GM19025 (cell line): Measurements from ENCODE around the gene FGF9.

Experiments
- ATAC-seq: cut with Tn5 transposase; IDR thresholded peaks from one replicate; pipeline ENCODE4 v1.9.1; 2021; ENCODE audit warnings: mild to moderate bottlenecking, low read depth, moderate library complexity; ENCODE audit not compliant: unreplicated experiment

The FGF9 gene

DNA sequence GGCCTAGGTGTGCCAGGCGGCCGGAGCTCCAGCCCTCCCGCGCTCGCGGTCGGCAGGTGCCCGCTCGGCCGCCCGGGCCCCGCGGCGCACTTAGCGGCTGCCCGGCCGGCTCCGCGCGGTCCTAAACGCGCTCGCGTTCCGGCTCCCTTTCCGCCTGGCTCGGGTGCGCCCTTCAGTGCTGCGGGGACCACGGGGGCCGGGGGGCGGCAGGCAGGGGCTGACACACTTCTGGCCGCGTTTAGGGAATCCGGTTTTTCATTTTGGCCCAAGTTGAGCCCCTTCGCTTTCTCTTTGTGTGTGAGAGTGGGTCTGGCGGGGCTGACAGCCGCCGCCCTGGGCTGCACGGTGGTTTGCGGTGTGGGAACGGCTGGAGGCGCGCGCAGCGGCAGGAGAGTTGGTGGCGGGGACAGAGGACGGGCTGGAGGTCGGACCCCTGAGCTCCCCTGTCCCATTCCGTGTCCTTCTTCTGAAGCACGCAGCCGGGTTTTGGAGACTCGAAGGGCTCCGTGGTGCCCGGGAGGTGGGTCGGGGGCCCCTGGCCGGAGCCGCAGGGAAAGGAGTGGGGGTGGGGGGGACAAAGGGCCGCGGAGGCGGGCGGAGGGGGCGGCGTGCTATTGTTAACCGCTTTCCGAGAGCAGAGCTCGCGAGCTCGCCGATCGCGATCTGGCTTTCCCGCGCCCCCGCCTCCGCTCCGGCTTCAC lies 3.1 kb downstream of the FGF9 start:
- peak; percentile 36 for ATAC-seq

DNA sequence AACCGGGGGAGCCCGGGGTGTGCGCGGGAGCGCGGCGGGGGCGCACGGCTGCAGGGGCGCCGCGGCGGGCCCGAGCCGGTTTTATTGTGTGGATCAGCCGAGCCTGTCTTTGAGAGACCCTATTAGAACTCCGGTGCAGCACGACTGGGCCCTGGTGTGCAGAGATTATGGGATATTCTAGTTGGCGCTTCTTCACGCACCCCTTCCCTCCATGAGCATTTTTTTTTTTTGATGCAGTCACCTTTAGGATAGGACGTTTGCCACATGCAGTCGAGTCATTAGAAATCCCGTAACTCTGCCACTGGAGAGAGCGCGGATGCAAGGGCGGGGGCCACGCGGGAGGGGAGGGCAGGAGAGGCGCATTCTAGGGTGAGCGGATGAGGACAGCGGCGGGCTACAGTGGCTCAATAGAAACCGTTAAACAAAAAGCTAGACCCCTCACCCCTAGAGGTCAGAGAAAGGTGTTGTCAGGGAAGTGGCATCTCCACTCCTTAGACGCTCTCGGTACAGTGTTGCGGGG lies 3.7 kb downstream of the FGF9 start:
- ATAC-seq: no peak

DNA sequence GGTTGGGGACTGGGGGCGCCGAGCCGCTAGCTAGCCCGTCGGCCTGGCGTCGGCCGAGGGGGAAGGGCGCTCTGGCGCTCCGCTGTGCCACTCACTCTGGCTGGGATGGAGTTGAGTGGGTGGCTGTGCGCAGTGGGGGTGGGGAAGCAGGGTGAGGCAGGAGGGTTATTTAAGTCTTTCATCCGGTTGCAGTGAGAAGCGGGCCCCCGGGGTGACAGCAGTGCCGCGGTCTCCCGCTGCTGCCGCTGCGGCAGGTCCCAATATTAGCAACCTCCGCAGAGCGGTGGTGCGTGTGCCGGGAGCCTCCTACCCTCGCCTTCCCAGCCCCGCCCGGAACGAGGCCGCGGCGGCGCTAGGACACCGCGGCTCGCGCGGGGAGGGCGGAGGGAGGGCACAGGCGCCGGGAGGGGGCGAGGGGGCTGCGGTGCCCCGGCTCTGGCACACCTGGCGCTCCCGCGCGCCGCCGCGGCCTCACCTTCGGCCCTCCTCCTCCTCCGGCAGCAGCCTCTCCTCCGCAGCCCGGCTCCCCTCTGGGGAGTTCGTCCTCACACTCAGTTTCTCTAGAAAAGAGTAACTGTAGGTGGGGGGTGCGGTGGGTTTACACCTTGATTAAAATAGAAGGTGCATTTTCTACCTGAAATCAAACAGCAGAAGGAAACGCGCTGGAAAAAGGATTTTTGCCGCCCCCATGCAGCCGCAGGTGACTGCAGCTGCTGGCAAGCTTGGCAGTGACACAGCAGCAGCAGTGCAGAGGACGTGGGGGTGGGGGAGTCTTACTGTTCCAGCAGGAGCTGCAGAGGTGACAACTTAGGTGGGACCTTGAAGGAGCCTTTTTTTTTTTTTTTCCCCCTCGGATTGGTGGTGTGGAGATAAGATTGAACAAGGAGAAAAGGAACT lies 4.5 kb downstream of the FGF9 start:
- no peak for ATAC-seq

DNA sequence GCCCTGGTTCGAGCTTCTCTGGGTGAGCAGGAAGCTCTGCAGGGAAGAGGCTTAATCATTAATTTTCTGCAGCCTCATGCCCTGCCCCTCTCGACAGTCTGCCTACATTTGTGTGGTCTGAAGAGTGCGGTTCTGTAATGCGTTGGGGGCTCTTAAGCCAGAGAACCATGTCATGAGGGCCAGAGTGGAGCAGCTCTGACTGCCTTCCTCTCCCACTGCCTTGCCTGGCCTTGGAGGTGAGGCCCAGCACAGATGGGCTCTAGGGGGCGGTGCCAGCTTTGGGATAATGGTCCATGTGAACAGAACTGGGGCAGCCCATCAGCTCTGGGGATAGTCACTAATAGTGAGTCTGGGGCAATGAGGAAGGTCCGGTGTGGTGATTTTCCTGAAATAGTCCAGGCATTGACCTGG lies 5.7 kb downstream of the FGF9 start:
- ATAC-seq: no peak

DNA sequence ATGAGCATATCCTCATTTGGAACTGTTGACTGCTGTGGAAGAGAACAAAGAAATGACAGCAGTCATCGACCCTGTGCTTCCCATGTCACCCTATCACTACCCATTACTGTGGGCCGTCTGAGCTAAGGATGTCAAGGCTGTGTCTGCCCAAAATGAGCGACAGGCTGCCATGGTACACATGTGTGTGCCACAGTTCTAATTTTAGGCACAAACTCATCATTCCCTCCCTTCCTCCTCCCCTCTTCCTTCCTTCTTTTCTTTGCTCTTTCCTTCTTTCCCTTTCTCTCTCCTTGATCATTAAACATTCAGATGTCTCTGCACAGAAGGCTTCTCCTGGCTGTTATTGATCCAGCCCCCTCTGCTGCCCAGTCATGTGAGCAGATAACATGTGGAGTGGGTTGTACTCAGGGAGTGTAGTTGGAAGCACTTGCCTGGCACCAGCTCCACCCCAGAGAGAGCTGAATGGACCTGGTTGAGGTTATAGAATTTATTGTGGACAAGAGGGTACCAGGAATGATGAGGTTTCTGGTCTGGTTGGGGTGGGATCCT lies 6.3 kb downstream of the FGF9 start:
- ATAC-seq: no peak

DNA sequence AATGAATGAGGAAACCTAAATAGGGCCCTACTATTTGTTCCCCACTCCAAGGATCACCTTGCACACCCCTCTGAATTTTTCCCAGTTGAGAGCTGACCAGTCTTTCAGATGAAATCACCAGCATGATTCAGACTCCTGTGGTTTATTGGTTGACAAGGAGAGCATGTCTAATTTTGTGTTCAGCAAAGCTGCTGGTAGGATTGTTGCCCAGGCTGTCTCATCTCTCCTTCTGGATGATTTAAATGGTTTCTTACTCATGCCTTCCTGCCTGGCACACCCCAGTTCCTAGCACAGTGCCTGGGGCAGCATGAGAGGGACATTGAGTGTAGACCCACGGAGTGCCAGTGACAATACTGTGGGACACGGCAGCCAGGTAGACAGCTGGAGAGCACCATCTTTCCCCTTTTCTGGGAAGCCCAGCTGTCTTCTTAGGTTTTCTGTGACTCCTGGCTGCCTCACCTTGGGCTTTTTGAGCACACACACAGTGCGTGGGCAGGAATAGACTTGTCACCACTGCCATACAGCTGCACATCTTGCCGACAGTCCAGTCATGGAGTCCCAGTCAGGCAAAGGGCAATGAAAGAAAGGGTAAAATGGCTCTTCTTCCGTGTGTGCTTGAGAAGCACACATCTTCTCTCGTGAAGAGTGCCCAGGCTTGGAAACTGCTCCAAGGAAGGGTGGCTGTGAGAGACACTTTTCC lies 12.3 kb downstream of the FGF9 start:
- ATAC-seq: no peak

DNA sequence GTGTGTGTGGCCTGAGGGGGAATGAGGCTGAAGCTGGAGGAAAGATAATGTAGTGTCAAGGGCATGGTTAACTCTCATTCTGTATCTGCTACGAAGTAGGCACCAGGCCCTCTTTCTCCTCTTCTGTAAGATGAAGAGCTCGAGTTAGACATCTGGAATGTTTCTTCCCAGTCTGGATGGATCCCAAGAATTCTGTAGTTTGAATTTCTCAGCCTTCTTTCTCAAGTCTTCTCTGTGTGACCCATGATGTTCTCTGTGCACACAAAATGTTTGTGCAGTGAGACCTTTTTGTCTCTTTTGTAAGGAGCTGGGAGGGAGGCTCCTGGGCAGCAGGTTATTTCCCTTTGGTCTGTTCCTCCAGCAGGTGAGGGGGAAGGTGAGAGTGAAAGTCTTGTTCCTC lies 13.7 kb downstream of the FGF9 start:
- no peak for ATAC-seq

DNA sequence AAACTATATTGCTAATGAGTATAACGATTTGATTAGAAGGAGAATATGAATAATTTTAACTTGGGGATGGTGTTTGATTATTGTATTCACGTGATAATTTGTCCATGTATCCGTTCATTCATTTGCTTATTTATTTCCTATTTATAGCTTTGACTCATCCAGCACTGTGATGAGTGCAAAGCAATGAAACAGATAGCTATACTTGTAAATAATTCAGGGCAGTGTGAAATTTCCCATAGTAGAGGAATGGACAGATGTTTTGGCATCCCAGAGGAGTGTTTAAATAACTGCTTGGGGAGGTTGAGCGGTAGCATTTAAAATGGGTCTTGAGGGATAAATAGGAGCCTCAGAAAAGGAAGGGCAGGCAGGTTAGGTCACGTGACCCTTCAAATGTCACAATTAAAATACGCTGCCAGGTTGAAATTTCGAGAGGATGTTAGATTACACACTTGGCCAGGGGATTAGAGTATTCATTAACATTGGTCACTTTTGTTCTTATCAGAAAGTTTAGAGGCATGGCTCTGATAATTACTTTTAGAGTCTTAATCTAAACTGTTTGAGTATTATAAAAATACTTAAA lies 14.7 kb downstream of the FGF9 start:
- no peak for ATAC-seq

DNA sequence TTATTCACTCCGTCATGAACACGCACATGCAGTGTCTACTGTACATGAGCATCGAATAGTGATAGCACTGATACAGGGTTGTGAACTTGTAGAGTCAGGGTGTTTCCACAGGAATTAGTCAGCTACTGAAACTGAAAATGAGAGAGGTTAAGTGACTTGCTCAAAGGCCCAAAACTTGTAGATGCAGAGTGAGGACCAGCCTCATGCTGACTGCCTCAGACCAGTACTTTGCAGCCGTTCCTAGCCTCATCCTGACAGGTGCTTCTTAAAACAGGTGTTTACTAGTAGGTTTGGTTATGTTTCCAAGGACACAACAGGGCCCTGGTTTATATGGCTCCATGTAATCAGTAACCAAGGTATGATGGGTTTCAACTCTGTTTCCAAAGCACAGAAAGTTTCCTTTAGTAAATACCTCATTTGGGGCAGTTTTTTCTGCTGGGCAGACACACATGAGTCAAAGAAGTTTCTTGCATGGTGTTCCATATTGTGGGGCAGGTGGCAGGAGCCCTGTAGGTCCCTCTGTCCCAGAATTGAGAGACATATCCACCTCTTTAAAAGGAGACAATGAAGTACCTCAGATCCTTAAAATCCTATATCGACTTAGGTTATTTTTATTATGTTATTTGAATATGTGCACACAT lies 16.0 kb downstream of the FGF9 start:
- peak; percentile 97 for ATAC-seq

DNA sequence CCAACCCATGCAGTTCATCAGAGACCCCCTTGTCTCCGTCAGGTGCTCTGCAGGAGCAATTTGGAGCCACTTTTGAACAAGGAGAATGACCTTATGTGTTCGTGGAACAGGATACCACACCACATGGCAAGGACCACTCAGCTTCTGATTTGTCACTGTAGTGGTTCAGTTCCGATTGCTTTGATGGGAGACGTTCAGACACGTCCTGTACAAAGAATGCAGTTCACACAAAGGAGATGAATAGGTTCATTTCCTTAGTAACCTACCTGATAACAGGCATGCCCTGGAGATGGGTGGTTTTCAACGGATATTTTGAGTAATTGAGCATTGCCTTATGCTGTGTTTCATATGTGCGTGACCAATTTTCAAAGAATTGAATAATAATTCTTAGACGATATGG lies 17.2 kb downstream of the FGF9 start:
- ATAC-seq: no peak

DNA sequence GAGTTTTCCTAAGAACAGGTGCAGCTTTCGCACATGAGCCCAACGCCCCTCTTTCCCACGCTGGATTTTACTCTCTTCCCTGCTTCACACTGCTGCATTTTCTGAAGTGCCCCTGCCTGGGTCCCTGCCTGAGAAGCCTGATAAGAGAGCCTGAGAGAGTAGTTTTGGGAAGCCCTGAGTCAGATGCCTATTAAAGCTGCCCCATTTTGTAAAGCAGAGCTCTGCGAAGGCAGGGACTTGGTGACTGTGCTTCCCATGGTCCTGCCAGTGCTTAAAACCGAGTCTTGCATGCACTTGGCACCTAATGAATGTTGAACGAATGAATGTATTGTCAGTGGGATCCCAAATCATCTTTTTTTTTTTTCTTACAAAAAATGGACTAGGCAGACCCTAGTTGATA lies 18.2 kb downstream of the FGF9 start:
- no peak for ATAC-seq

DNA sequence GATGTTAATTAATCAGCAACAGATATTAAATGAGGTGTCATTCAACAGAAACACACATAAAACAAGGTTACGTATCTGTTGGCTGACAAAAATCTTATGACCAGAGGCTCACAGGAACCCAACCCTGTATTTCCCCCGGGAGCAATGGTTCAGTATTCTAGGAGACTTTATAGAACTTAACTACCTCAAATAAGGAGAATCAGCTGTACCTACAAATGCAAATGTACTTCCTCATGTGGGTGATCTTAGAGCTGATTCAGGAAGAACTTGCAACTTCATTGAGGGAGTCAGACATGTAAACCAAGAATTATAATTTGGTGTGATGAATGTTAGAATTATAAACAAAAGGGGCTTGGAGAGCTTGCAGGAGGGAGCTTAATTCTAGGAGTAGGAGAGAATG lies 20.1 kb downstream of the FGF9 start:
- ATAC-seq: no peak

DNA sequence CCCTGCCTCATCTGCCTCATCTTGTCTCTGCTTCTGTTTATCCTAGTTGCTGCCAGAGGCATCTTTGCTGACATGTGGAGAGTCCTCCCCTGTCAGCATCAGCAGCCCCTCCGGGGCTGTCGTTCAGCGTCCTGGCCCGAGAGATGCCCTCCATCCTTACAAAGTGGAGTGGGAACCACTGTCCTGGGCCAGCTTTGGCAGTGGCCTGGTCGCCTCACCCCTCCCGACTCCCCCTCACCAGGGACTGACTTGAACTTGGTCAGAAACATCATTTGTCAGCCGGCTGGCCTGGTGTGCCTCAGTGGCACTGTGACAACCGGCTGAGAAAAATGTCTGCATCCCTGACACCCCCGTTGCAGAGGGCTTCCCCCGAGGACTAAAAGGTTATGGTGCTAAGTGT lies 20.6 kb downstream of the FGF9 start:
- ATAC-seq: no peak

DNA sequence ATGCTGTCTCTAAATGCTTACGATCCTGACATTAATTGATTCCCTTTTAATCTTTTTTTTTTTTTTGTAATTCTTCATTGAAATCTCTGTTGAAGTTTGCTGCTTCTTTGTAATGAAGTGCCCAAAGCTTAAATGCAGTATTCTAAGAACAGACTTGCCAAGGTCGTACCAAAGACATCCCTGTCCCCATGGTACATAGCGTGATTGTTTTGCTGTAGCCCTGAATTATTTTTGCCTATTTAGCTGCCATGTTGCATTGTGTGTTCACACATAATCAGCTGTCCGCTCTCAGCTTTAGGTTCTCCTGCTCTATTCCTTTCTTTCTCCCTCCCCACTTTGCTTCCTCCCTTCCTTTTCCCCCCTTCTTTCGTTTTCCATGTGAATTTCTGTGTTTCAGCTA lies 21.1 kb downstream of the FGF9 start:
- ATAC-seq: no peak

DNA sequence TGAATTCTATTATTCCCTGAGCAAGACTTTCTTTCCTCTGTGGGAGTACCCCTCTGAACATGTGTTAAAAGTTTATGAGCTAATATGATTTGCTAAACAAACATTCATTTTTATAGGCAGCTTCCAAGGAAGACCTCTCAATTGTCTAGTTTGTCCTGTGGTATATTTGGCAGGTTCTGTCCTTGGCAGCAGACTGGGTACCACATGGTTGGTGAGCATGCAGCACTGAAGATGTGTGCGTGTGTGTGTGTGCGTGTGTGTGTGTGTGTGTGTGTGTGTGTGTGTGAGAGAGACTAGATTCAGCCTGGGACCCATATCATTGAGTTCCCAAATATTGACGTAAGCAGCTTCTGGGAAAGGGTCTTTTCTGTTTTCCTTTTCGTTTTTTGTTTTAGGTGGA lies 24.0 kb downstream of the FGF9 start:
- ATAC-seq: no peak

DNA sequence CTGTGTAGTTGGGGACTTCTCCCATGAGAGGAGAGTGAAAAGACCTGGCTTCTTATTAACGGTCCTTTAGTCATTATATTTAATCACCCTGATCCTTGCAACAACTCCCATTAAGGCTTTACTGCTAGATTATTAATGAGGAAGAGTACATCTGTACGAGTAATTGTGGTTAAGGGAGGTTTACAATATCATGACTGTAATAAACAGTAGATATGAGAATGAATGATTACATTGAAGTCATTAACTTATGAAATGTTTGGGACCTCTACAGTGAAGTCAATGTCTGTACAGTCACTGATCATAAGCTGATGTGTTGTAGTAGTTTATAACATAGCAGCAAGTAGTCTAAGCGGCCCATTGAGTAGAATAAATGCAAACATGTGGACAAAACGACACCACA lies 24.7 kb downstream of the FGF9 start:
- ATAC-seq: no peak

DNA sequence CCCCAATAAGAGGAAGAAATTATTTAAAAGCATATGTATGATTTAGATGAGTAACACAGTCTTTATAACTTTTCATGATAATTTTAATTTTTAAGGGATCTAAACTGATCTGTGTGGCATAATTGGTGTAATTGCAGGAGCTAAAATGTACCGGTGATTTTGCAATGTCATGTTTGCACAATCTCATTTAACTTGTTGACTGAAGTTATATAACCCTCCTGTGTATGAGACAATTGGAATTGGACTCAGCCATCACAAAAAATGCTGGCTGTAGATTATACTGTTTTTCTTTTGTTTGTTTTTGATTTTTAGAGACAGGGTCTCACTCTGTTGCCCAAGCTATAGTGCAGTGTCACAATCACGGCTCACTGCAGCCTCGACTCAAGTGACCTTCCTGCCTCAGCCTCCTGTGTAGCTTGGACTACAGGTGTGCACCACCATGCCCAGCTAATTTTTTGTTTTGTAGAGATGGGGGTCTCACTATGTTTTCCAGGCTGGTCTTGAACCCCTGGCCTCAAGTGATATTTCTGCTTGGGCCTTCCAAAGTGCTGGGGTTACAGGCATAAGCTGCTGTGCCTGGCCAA lies 26.1 kb downstream of the FGF9 start:
- ATAC-seq: no peak

DNA sequence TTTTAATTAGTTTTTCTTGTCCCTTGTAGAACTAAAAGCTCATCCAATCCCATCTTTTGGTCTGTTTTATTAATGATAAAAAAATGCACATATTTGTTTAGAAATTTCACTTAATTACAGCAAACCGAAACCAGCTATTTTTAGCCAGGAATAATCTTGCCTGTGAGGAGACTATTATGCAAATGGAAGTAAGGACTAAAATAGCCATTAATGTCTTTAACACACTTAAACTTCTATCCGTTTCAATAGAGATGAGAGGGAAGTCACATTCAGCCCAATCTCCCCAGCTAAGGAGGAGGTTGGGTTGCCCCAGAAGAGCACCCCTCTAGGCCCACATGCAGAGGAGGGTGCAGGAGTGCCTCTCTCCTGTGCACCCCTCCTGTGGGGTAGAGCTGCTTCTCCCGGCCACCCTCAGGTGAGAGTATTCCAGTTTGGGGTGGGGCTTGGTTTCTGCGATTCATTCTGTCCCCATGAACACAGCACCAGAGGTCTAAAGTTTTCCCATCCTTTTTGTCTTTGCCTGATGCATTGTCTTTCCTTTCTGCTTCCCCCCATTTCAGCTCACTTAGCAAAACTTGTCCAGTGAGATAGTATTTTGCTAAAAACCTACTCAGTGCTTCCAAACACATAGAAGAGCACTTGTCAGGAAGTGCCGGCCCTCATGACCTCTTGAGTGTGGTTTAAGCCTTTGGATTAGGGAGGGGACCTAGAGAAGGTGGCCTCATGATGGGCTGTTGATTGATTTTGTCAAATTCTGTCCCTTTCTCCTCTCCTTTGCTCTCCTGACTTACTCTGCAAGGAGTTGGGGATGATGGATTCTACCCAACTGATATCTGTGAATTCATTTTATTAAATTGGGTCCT lies 28.2 kb downstream of the FGF9 start:
- no peak for ATAC-seq

DNA sequence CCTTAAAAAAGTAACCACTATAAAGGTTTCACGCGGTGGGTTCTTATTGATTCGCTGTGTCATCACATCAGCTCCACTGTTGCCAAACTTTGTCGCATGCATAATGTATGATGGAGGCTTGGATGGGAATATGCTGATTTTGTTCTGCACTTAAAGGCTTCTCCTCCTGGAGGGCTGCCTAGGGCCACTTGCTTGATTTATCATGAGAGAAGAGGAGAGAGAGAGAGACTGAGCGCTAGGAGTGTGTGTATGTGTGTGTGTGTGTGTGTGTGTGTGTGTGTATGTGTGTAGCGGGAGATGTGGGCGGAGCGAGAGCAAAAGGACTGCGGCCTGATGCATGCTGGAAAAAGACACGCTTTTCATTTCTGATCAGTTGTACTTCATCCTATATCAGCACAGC lies 30.6 kb downstream of the FGF9 start:
- ATAC-seq: no peak
